K562 (cell line): ENCODE results near the gene NFIB. TPM values are rescaled to one million over a fixed set of nuclear protein-coding genes. Genes with fewer than 3 reads are reported as not detected.

Source experiments
- GTF2E2 ChIP-seq: fragments of 200-800 bp; sonication (Bioruptor generic); IDR thresholded peaks from 2 replicates; pipeline ENCODE4 v1.6.1; 2016; ENCODE audit warnings: missing genetic modification characterization, missing compliant biosample characterization
- RFX7 ChIP-seq: fragments of 250-450 bp; sonication (Bioruptor Pico); IDR thresholded peaks from 2 replicates; pipeline ENCODE4 v1.5.1; 2021; ENCODE audit warnings: mild to moderate bottlenecking
- TAF9B ChIP-seq: fragments of 450-650 bp; IDR thresholded peaks from 2 replicates; pipeline ENCODE4 v1.6.1; 2018; ENCODE audit warnings: mild to moderate bottlenecking; ENCODE audit not compliant: partially characterized antibody
- XRCC3 ChIP-seq: fragments of 450-650 bp; IDR thresholded peaks from 2 replicates; pipeline ENCODE4 v1.6.1; 2017; ENCODE audit warnings: mild to moderate bottlenecking, moderate library complexity
- ZNF395 ChIP-seq: fragments of 200-800 bp; sonication (Bioruptor generic); IDR thresholded peaks from 2 replicates; pipeline ENCODE4 v1.6.1; 2017; ENCODE audit warnings: missing genetic modification characterization, missing compliant biosample characterization
- polyA plus RNA-seq, 8 experiments: library from polyadenylated mRNA; depleted of rRNA in 4 of 8; stranded (reverse) in 5 of 8; unstranded in 3 of 8; fragments of >200 nt; fragmentation: Nextera tagmentation in 2 of 8; fragmentation: Illumina TruSeq in 1 of 8; extraction: Ambion mirVana in 2 of 8; extraction: Trizol in 1 of 8; gene quantifications; 2 replicates each; pipeline versions ENCODE4 v1.2.1 to v1.2.3, GENCODE V29; 2011 to 2014; ENCODE audit warnings: inconsistent platforms in 1 of 8, missing spikeins in 1 of 8
- total RNA-seq, 7 experiments: library from RNA; depleted of rRNA in 6 of 7; stranded (reverse); fragments of >200 nt in 6 of 7; fragmentation: Illumina TruSeq in 2 of 7; extraction: Trizol in 2 of 7; gene quantifications; 2 replicates each; pipeline versions ENCODE4 v1.2.1 to v1.2.3, GENCODE V29; 2011 to 2021; ENCODE audit warnings: low replicate concordance in 1 of 7
- TF ChIP-seq, protein P1 (sequence below): fragments of 450-650 bp; IDR thresholded peaks from 2 replicates; pipeline ENCODE4 v1.6.1; 2017; ENCODE audit warnings: antibody characterized with exemption
- TF ChIP-seq, protein P2 (sequence below): IDR thresholded peaks from 2 replicates; pipeline ENCODE4 v1.6.1; 2014; ENCODE audit warnings: antibody characterized with exemption

Gene NFIB
- total and polyA plus RNA-seq, 9 of the 15 experiments (the other 6 are each of a cell fraction or from before 2014, with no cell fraction given), result 1.2 to 3.3 (median 1.9) TPM

GRCh38 chr9:14104496-14104895 lies 209.4 kb downstream of the NFIB start (continued):
- TF ChIP-seq, protein P1, sequence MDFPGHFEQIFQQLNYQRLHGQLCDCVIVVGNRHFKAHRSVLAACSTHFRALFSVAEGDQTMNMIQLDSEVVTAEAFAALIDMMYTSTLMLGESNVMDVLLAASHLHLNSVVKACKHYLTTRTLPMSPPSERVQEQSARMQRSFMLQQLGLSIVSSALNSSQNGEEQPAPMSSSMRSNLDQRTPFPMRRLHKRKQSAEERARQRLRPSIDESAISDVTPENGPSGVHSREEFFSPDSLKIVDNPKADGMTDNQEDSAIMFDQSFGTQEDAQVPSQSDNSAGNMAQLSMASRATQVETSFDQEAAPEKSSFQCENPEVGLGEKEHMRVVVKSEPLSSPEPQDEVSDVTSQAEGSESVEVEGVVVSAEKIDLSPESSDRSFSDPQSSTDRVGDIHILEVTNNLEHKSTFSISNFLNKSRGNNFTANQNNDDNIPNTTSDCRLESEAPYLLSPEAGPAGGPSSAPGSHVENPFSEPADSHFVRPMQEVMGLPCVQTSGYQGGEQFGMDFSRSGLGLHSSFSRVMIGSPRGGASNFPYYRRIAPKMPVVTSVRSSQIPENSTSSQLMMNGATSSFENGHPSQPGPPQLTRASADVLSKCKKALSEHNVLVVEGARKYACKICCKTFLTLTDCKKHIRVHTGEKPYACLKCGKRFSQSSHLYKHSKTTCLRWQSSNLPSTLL, result no peak
- TF ChIP-seq ZNF395 (CRISPR knock-in tag) (no peak), TAF9B (no peak), GTF2E2 (tag) (no peak), RFX7 (CRISPR knock-in tag) (no peak), XRCC3 (no peak)
- TF ChIP-seq, protein P2, sequence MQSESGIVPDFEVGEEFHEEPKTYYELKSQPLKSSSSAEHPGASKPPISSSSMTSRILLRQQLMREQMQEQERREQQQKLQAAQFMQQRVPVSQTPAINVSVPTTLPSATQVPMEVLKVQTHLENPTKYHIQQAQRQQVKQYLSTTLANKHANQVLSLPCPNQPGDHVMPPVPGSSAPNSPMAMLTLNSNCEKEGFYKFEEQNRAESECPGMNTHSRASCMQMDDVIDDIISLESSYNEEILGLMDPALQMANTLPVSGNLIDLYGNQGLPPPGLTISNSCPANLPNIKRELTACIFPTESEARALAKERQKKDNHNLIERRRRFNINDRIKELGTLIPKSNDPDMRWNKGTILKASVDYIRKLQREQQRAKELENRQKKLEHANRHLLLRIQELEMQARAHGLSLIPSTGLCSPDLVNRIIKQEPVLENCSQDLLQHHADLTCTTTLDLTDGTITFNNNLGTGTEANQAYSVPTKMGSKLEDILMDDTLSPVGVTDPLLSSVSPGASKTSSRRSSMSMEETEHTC, result no peak
- TF ChIP-seq, all 486 proteins: peak for 0
